Activated CD4-positive, alpha-beta T cell treated with anti-CD3 and anti-CD28 coated beads for 4 hours (primary cell): Measurements from ENCODE around the gene URM1.

Source experiments
- DNase-seq, 2 donors: peaks; one replicate each; pipeline ENCODE4 v3.0.0-alpha.2; 2020

Gene URM1

DNA sequence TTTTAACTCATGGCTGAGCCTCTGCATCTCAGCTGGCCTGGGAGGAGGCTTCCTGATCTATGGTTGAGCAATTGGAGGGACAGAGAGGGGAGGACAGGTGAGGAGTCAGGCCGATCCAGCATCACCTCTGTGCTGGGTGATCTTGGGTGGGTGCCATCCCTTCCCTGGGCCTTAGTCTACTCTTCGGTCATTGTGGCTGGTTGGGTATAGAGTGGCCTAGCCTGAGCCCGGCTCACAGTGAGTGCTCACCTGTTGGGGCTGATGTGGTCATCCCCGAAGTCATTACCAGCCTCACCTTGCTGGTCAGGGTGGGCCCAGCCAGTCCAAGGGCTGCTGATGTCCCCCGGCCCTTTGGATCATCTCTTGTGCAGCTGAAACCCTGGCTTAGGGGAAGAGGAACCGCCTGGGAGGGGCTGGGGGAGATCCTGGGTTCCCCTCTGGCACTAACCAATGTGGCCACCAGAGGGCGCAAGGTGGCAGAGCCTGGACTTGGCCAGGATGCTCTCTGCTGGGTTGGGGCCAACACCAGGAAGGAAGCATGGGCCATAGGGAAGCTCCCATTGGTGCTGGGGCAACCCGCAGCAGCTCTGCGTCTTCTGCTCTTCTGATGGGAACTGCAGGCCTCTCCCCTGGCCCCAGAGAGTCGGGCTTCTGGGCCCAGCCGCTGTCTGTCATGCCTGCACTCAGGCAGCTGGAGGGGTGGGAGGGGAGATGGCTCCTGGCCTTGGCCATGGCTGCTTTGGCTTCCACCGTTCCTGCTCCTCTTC is 67.4 kb downstream of the URM1 start:
- DNase-seq, result peak; percentile 77 to 83

DNA sequence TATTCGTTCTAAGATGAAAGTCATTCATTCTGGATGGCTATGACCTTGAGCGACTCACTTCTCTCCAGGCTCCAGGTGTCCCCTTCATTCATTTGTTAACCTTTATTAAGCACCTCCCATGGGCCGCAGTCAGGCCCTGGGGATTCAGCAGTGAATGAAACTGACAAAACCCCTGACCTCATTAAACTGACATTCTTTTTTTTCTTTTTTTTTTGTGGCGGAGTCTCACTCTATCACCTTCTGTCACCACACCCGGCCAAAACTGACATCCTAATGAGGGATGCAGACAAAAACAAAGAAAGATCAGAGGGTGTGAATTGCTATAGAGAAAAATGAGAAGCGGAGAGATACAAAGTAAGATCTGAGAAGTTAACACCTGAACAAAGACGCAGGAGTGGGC is 68.1 kb downstream of the URM1 start:
- no peak for DNase-seq
